Bronchial epithelial cell (primary cell): ENCODE data around the gene ISG20. TPM values are rescaled to one million over a fixed set of nuclear protein-coding genes. Genes with fewer than 3 reads are reported as not detected.
A peak's percentile ranks its signal among the peaks of the same experiment; 100 is the strongest.
"Not testable (repeated sequence)": the region's sequence is repeated elsewhere in the genome, so short reads cannot be mapped to it uniquely, and the experiment has no call there.

Experiments used
- DNase-seq: peaks from one replicate; pipeline ENCODE4 v3.0.0-alpha.2; 2010; ENCODE audit warnings: low read depth
- FAIRE-seq: peaks from 2 replicates; lab custom pipeline; 2011; peaks lifted over from hg19 to GRCh38; lab: Jason Lieb, UNC
- H3K27me3 ChIP-seq: 2 replicates; pipeline ENCODE4 v1.5.1; 2011; ENCODE audit warnings: low read length; ENCODE audit not compliant: control insufficient read depth, insufficient read depth
- H3K36me3 ChIP-seq: 2 replicates; pipeline ENCODE4 v1.5.1; 2011; ENCODE audit warnings: low read length; ENCODE audit not compliant: control insufficient read depth, insufficient read depth
- H3K4me3 ChIP-seq: 2 replicates; pipeline ENCODE4 v1.5.1; 2011; ENCODE audit warnings: mild to moderate bottlenecking, low read depth, low read length, control low read depth
- total RNA-seq: library from RNA; depleted of rRNA; stranded (reverse); fragments of >200 nt; gene quantifications from 2 replicates; pipeline ENCODE4 v1.2.1, GENCODE V29; 2014
- TF ChIP-seq, protein P1 (sequence below): IDR thresholded peaks from 2 replicates; pipeline ENCODE4 v1.5.1; 2011; ENCODE audit warnings: mild to moderate bottlenecking, moderate library complexity, low read length, control low read depth, inconsistent platforms; ENCODE audit not compliant: insufficient read depth, severe bottlenecking

ISG20 gene
- total RNA-seq, 1 donor from 2014 or later = 18.4 TPM

- no peak for FAIRE-seq
- H3K36me3 ChIP-seq = peaks cover 4% of the 10 kb centered on the region
- H3K27me3 ChIP-seq = no peaks in the 10 kb centered on the region
- DNase-seq = peak; percentile 84
- TF ChIP-seq, protein P1, sequence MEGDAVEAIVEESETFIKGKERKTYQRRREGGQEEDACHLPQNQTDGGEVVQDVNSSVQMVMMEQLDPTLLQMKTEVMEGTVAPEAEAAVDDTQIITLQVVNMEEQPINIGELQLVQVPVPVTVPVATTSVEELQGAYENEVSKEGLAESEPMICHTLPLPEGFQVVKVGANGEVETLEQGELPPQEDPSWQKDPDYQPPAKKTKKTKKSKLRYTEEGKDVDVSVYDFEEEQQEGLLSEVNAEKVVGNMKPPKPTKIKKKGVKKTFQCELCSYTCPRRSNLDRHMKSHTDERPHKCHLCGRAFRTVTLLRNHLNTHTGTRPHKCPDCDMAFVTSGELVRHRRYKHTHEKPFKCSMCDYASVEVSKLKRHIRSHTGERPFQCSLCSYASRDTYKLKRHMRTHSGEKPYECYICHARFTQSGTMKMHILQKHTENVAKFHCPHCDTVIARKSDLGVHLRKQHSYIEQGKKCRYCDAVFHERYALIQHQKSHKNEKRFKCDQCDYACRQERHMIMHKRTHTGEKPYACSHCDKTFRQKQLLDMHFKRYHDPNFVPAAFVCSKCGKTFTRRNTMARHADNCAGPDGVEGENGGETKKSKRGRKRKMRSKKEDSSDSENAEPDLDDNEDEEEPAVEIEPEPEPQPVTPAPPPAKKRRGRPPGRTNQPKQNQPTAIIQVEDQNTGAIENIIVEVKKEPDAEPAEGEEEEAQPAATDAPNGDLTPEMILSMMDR = no peak
- no peak overlapping the region for H3K4me3 ChIP-seq
Measured at GRCh38 chr15:88636050-88636449, 2.8 kb upstream of the ISG20 start.

GRCh38 chr15:88636654-88637053, 2.2 kb upstream of the ISG20 start:
- Histone ChIP-seq H3K27me3 (no peaks in the 10 kb centered on the region), H3K36me3 (peaks cover 2% of the 10 kb centered on the region), H3K4me3 (no peak overlapping the region)
- DNase-seq = peak; percentile 36
- no peak for FAIRE-seq
- TF ChIP-seq, protein P1 = no peak

- Histone ChIP-seq H3K4me3 (no peak overlapping the region), H3K36me3 (no peaks in the 10 kb centered on the region), H3K27me3 (no peaks in the 10 kb centered on the region)
- no peak for DNase-seq
- FAIRE-seq = no peak
- TF ChIP-seq, protein P1 = no peak
Measured at GRCh38 chr15:88637436-88637835, 1.4 kb upstream of the ISG20 start.

DNA sequence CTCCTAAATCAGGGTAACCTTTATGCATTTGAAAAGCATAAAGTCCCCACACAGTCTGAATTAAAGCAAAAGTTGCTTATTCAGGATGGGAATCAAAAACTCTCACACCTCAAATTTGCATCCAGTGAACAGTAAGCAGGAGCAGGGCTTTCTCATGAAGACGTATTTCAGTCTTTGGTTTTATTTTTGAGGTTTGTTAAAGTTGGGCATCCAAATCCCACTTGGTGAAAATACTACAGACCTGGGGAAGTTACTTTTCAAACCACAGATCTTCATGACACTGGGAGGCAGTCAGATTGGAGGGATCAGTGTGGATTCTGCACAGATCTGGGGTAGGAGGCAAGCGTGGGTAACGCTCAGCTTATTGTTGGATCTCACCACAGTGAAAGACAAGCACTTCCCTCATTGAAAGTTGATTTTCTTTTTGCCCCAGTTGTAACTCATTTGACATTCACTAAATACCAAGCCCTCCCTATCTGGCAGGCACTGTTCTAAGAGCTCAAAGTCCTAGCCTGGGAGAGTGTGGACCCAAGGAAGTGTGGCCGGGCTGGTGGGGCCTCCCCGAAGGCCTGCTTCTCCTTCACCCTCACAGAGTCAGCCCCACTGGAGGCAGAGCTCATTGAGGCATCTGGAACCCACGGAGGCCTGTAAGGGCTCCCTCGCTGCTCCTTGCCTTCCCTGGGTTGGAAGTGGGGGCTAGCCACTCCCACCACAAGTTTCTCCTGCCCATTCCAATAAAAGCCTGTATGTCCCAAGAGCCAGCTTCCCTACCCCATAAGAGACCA, 783 bp upstream of the ISG20 start:
- DNase-seq (no peak), FAIRE-seq (no peak)
- TF ChIP-seq, protein P1 = no peak
- no peaks in the 10 kb centered on the region for H3K27me3 ChIP-seq
- no peaks in the 10 kb centered on the region for H3K36me3 ChIP-seq
- H3K4me3 ChIP-seq = no peak overlapping the region

DNA sequence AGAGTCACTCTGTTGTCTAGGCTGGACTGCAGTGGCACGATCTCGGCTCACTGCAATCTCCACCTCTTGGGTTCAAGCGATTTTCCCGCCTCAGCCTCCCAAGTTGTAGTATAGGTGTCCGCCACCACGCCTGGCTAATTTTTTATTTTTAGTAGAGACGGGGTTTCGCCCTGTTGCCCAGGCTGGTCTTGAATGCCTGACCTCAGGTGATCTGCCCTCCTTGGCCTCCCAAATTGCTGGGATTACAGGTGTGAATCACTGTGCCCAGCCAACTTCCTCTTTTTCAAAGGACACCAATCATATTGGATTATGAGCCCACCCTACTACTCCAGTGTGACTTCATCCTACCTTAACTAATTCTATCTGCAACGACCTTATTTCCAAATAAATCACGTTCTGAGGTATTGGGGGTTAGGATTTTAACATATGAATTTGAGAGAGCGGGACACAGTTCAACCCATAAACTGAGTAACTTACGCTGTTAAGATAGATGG, 3.2 kb downstream of the ISG20 start:
- Histone ChIP-seq H3K4me3 (no peak overlapping the region), H3K27me3 (no peaks in the 10 kb centered on the region), H3K36me3 (no peaks in the 10 kb centered on the region)
- no peak for DNase-seq
- no peak for FAIRE-seq
- TF ChIP-seq, protein P1 = no peak

DNA sequence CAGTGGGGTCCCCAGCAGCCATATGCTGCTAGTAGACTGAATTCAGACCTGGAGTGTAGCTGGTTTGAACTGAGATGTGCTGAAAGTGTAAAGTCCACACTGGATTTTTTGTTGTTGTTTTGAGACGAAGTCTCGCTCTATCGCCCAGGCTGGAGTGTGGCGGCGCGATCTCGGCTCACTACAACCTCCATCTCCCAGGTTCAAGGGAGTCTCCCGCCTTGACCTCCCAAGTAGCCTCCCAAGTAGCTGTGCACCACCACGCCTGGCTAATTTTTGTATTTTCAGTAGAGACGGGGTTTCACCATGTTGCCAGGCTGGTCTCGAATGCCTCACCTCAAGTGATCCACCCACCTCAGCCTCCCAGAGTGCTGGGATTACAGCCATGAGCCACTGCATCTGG, 3.7 kb downstream of the ISG20 start:
- H3K36me3 ChIP-seq, H3K4me3 ChIP-seq, DNase-seq, H3K27me3 ChIP-seq, FAIRE-seq: not testable (repeated sequence)
